Thyroid gland (tissue), 4 donors: ENCODE measurements around the gene CAPN12.

ENCODE experiments used
- POLR2A ChIP-seq, 2 donors: fragments of 450-650 bp; IDR thresholded peaks; one replicate each; pipeline ENCODE4 v1.6.1; 2017; ENCODE audit warnings: antibody characterized with exemption in 2 of 2, mild to moderate bottlenecking in 2 of 2, moderate library complexity in 1 of 2
- TF ChIP-seq, protein P1 (sequence below), 6 experiments: fragments of 200-600 bp in 3 of 6; fragments of 450-650 bp in 3 of 6; sonication (generic) in 3 of 6; IDR thresholded peaks; one replicate each; pipeline ENCODE4 v1.5.1; 2016 to 2019; ENCODE audit warnings: antibody characterized with exemption in 6 of 6, mild to moderate bottlenecking in 2 of 6, inconsistent platforms in 1 of 6, moderate library complexity in 1 of 6

DNA sequence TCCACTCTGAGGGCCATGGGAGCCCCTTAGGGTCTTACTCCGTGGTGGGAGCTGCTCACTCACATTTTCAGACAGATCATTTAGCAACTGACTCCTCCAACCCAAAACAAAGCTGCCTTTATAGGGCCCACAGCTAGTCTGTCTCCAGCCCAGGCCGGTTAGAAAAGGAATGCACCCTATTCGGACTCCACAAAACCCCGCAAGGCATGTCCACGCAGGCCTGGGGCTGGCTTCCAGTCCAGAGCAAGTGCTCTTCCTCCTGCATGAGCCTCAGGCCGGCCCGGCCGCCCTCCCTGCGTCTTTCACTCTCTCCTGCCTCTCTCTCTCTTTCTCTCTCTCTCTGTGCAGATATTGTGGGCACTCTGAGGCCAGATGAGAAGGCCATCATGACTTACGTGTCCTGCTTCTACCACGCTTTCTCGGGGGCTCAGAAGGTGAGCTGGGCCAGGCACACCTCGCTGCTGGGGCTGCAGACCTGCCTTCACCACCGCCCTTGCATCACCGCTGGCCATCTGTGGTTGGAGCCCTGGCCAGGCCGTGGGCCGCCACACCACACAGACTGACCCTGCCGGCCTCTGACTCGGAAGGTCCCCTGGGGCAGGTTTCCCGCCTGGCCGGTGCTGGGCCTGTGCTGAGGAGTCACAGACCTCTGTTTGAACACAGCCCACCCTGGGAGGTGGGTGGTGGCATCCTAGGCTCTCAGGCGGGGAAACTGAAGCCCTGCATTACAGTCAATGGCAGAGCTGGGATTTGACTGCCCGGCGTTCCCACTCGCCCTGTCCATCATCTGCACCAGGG is 33.1 kb downstream of the CAPN12 start:
- TF ChIP-seq, protein P1, sequence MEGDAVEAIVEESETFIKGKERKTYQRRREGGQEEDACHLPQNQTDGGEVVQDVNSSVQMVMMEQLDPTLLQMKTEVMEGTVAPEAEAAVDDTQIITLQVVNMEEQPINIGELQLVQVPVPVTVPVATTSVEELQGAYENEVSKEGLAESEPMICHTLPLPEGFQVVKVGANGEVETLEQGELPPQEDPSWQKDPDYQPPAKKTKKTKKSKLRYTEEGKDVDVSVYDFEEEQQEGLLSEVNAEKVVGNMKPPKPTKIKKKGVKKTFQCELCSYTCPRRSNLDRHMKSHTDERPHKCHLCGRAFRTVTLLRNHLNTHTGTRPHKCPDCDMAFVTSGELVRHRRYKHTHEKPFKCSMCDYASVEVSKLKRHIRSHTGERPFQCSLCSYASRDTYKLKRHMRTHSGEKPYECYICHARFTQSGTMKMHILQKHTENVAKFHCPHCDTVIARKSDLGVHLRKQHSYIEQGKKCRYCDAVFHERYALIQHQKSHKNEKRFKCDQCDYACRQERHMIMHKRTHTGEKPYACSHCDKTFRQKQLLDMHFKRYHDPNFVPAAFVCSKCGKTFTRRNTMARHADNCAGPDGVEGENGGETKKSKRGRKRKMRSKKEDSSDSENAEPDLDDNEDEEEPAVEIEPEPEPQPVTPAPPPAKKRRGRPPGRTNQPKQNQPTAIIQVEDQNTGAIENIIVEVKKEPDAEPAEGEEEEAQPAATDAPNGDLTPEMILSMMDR (IDR thresholded peaks at IDR 0.05) = no peak
- TF ChIP-seq POLR2A (IDR thresholded peaks at IDR 0.05) = no peak
